ENCODE results near the gene SAA4.

SAA4 gene

GRCh38 chr11:18253778-18254338 lies 17.3 kb upstream of the SAA4 start:
- no peak for TF ChIP-seq GATA2 (IDR thresholded peaks at IDR 0.05; ENCODE audit: low read depth, low read length)
- no peak for TF ChIP-seq GATA3 (IDR thresholded peaks at IDR 0.05; ENCODE audit: low read depth, low read length)

DNA sequence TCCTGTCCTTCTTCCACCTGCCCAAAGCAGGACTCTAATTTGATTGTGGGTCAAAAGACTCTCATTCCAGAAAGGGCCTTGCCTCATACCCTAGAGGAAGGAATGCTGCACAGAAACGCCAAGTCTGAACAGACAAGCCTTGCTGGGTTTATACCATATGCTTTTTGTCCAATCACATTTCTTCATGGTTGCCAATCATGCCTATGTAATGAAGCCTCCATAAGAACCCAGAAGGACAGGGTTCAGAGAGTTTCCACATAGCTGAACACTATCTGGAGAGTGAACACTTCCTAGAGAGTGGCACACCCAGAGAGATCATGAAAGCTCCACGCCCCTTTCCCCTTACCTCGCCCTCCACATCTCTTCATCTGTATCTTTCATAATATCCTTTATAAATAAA lies 16.6 kb upstream of the SAA4 start:
- no peak for TF ChIP-seq GATA3 (IDR thresholded peaks at IDR 0.05; ENCODE audit: low read depth, low read length)
- no peak for TF ChIP-seq GATA2 (IDR thresholded peaks at IDR 0.05; ENCODE audit: low read depth, low read length)

DNA sequence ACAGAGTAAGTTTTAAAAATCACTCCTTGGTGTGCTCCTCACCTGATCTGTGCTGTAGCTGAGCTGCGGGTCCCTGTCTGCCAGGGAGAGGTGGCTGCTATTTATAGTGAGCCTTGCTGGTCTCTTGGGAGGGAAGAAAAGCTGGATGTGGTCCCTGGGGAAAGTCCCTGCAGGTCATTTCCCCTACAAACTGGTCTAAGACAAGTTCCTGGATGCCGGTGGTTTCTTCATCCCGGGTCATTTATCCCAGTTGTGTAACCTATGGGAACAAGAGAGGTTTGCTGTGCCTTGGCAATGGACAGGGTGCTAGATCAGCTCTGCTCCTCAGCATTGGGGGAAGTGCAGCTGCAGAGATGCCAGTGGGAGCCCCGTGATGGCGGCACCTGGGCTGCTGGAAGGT lies 12.0 kb upstream of the SAA4 start, which contains the start of gene SAA2:
TSS of gene SAA2 (minus strand) at position 108 of the 400 bp plus-strand sequence. CDS start 657 bp downstream, outside the sequence.
- TF ChIP-seq GATA3 (IDR thresholded peaks at IDR 0.05; ENCODE audit: low read depth, low read length) = no peak

- TF ChIP-seq GATA2 (IDR thresholded peaks at IDR 0.05; ENCODE audit: low read depth, low read length) (no peak), GATA3 (IDR thresholded peaks at IDR 0.05; ENCODE audit: low read depth, low read length) (no peak)
Observed at GRCh38 chr11:18245396-18245795, 8.8 kb upstream of the SAA4 start.

GRCh38 chr11:18243783-18244362 lies 7.3 kb upstream of the SAA4 start:
- no peak for TF ChIP-seq GATA2 (IDR thresholded peaks at IDR 0.05; ENCODE audit: low read depth, low read length)
- no peak for TF ChIP-seq GATA3 (IDR thresholded peaks at IDR 0.05; ENCODE audit: low read depth, low read length)

GRCh38 chr11:18239655-18240054 lies 3.1 kb upstream of the SAA4 start:
- TF ChIP-seq GATA2 (IDR thresholded peaks at IDR 0.05; ENCODE audit: low read depth, low read length) (no peak), GATA3 (IDR thresholded peaks at IDR 0.05; ENCODE audit: low read depth, low read length) (no peak)

DNA sequence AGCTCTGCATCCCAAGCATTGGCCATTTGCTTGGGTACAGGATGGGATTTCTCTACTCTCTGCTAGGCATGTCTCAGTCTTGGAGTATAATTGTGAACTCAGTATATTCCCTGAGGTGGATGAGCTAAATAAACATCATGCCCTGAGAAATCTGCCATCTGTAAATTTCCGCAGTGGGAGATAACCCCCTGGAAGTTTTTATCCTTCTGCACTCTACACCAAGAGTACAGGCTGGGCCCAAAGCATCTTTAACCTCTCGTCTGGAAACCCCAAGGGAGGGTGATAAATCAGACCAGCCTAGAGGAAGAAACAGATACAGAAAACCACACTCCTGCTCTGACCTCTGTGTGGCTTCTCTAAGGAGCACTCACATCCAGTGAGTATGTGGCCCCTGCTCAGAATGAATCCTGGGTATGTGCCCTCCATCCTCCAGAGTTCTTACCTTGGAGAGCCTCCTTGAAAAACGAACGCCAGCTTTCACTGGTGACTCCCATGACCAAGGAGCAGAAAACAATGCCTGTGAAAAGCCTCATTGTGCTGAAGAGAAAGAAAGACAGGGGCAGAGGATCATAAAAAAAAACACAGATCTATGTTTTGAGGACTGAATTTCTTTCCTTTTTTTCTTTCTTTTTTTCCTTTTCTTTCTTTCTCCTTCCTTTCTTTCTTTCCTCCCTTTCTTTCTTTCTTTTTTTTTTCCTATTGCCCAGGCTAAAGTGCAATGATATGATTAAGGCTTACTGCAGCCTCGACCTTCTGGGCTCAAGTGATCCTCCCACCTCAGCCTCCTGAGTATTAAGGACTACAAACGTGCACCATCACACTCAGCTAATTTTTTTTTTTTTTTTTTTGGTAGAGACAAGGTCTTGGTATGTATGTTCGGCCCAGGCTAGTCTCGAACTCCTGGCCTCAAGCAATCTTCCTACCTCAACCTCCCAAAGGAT lies 938 bp downstream of the SAA4 start:
- TF ChIP-seq GATA3 (IDR thresholded peaks at IDR 0.05; ENCODE audit: low read depth, low read length) (no peak), GATA2 (IDR thresholded peaks at IDR 0.05; ENCODE audit: low read depth, low read length) (no peak)

DNA sequence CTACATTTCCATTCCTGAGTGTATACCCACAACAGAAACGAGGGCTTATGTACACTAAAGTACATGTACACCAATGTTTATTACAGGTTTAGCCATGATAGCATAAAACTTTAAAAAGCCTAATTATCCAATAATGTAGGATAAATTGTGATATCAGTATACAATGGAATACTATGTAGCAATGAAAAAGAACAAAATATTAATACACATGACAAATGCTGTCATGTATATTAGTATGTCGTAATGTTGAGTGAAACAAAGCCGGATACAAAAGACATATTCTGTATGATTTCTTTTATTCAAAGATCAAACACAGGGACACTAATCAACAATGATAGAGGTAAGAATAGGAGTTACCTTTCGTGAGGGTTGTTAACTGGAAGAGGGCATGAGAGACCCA lies 2.7 kb downstream of the SAA4 start:
- TF ChIP-seq GATA3 (IDR thresholded peaks at IDR 0.05; ENCODE audit: low read depth, low read length) (no peak), GATA2 (IDR thresholded peaks at IDR 0.05; ENCODE audit: low read depth, low read length) (no peak)

DNA sequence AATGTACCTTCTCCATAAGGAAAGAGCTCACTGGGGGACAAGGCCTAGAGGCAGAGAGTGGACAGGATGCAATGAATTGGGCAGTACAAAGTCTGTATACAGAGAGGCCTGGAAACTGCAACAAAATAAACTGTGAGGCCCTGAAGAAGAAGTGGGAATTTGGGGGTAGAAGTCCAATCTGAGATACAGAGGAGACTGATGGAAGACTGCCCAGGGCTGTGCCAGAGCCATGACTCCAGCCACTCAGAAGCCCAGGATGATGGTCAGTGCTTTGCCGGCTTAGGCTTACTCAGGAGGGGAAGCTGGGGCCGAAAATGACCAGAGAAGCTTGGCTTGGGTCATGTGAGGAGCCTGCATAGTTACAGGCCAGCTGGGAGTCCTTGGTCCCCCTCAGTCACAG lies 5.7 kb downstream of the SAA4 start:
- no peak for TF ChIP-seq GATA3 (IDR thresholded peaks at IDR 0.05; ENCODE audit: low read depth, low read length)
- no peak for TF ChIP-seq GATA2 (IDR thresholded peaks at IDR 0.05; ENCODE audit: low read depth, low read length)

- TF ChIP-seq GATA3 (IDR thresholded peaks at IDR 0.05; ENCODE audit: low read depth, low read length) = no peak
- no peak for TF ChIP-seq GATA2 (IDR thresholded peaks at IDR 0.05; ENCODE audit: low read depth, low read length)
Observed at GRCh38 chr11:18229501-18229900, 7.1 kb downstream of the SAA4 start.

GRCh38 chr11:18225913-18226312 lies 10.7 kb downstream of the SAA4 start:
- no peak for TF ChIP-seq GATA2 (IDR thresholded peaks at IDR 0.05; ENCODE audit: low read depth, low read length)
- no peak for TF ChIP-seq GATA3 (IDR thresholded peaks at IDR 0.05; ENCODE audit: low read depth, low read length)

DNA sequence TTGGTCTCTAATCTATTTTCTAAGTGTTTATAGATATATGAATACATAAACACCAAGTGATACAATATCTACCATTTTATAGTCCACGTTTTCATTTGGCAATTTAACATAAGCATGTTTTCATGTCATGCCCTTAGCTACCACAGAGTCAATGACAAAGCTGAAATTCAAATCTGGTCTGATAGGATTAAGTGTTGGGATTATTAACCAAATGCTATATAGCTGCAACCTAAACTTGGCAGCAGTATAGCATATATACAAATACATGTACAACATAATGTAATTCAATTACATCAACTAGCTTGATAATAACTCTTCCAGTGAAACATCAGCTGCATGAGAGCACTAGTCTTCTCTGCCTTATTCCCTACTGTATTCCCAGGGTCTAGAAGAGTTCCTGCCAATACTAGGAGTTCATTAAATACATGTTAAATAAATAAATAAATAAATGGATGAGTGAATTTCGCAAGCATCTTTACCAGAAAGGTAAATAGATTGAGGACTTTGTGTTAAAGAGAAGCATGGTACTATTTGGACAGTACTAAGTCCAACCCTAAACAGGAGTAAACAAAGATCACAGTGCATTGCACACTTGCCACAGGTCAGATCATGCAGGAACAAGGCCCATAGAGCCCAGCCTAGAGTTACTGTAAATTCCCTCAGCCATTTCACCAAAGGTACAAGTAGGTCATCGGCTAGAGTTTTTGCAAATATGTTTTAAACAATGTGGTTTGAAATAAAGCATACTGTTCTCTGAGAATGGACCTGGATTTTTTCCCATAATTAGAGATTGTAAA lies 12.8 kb downstream of the SAA4 start:
- TF ChIP-seq GATA2 (IDR thresholded peaks at IDR 0.05; ENCODE audit: low read depth, low read length) = no peak
- TF ChIP-seq GATA3 (IDR thresholded peaks at IDR 0.05; ENCODE audit: low read depth, low read length) = no peak

- TF ChIP-seq GATA3 (IDR thresholded peaks at IDR 0.05; ENCODE audit: low read depth, low read length) (no peak), GATA2 (IDR thresholded peaks at IDR 0.05; ENCODE audit: low read depth, low read length) (no peak)
Observed at GRCh38 chr11:18222814-18223421, 13.7 kb downstream of the SAA4 start.
